CD4-positive, alpha-beta T cell (primary cell): ENCODE data around the gene ADAMTS3. TPM values are rescaled to one million over a fixed set of nuclear protein-coding genes. Genes with fewer than 3 reads are reported as not detected.

ENCODE experiments used
- ATAC-seq: fragments of 200-7000 bp; cut with Tn5 transposase; one replicate; pipeline ENCODE4 v1.10.0; 2022; ENCODE audit warnings: mild to moderate bottlenecking; ENCODE audit not compliant: poor library complexity
- CTCF ChIA-PET: fragments of 350-600 bp; sonication (Branson Sonifier 250); formaldehyde crosslinking; loops from one replicate; lab custom pipeline; 2021; ENCODE audit warnings: antibody characterized with exemption, inconsistent platforms; lab: Charles Lee
- POLR2A ChIA-PET: fragments of 350-600 bp; sonication (Branson Sonifier 250); formaldehyde crosslinking; loops from one replicate; lab custom pipeline; 2021; ENCODE audit warnings: antibody characterized with exemption, inconsistent platforms; lab: Charles Lee
- DNase-seq, 14 experiments: peaks; one replicate each; pipeline ENCODE4 v3.0.0-alpha.2; 2013 to 2020; ENCODE audit warnings: mixed read lengths in 2 of 14
- H3K27ac ChIP-seq, 2 donors: one replicate each; pipeline versions ENCODE4 v1.5.1 to v1.7.0; 2013; ENCODE audit warnings: low read length in 2 of 2, low read depth in 1 of 2, mild to moderate bottlenecking in 1 of 2
- H3K27me3 ChIP-seq, 2 experiments: 1 replicate in 1 of 2; 2 replicates in 1 of 2; pipeline versions ENCODE4 v1.6.1 to v1.7.0; 2013; ENCODE audit warnings: low read length in 2 of 2, control low read depth in 1 of 2, mild to moderate bottlenecking in 1 of 2, moderate library complexity in 1 of 2; ENCODE audit not compliant: insufficient read depth in 2 of 2, control insufficient read depth in 1 of 2
- H3K36me3 ChIP-seq: one replicate; pipeline ENCODE4 v1.6.1; 2013; ENCODE audit warnings: low read length, control low read depth; ENCODE audit not compliant: insufficient read depth
- H3K4me1 ChIP-seq: one replicate; pipeline ENCODE4 v1.6.1; 2013; ENCODE audit warnings: low read length, control low read depth; ENCODE audit not compliant: insufficient read depth
- H3K4me3 ChIP-seq: one replicate; pipeline ENCODE4 v1.5.1; 2013; ENCODE audit warnings: mild to moderate bottlenecking, low read length, moderate library complexity
- H3K9me3 ChIP-seq, 2 experiments: 1 replicate in 1 of 2; 2 replicates in 1 of 2; pipeline versions ENCODE4 v1.6.1 to v1.7.0; 2013; ENCODE audit warnings: low read length in 2 of 2, mild to moderate bottlenecking in 2 of 2, control low read depth in 1 of 2, moderate library complexity in 1 of 2; ENCODE audit not compliant: control insufficient read depth in 1 of 2, insufficient read depth in 1 of 2
- H3K27ac Mint-ChIP-seq: one replicate; pipeline ENCODE4 v1.8.0; 2020; ENCODE audit warnings: mixed read lengths
- H3K27me3 Mint-ChIP-seq: one replicate; pipeline ENCODE4 v1.8.0; 2021; ENCODE audit warnings: mixed read lengths
- H3K36me3 Mint-ChIP-seq: one replicate; pipeline ENCODE4 v1.8.0; 2021; ENCODE audit warnings: low read depth, mixed read lengths
- H3K4me1 Mint-ChIP-seq: one replicate; pipeline ENCODE4 v1.8.0; 2021; ENCODE audit warnings: low read depth, mixed read lengths
- H3K4me3 Mint-ChIP-seq: one replicate; pipeline ENCODE4 v1.8.0; 2020; ENCODE audit warnings: mild to moderate bottlenecking, mixed read lengths
- H3K9me3 Mint-ChIP-seq: one replicate; pipeline ENCODE4 v1.8.0; 2020; ENCODE audit warnings: mixed read lengths
- CTCF ChIP-seq: fragments of 200-600 bp; IDR thresholded peaks from one replicate; pipeline ENCODE4 v1.8.0; 2022; ENCODE audit warnings: antibody characterized with exemption, mild to moderate bottlenecking
- intact Hi-C, 2 experiments: fragments of 100-400 bp; cut with DNase I in 1 of 2; cut with micrococcal nuclease in 1 of 2; formaldehyde crosslinking; loops; one replicate each; pipeline versions ENCODE4 v1.15.1 to v1.9.0; 2023 to 2025; cut with DNase I, micrococcal nuclease
- total RNA-seq, 174 experiments: library from RNA in 2 of 174; stranded (reverse) in 2 of 174; gene quantifications; one replicate each; pipeline ENCODE4 v1.2.3 and lab custom pipeline; 2021 to 2026

ADAMTS3 gene
- total RNA-seq, 2 experiments from 2014 or later, result not detected

- no peaks in the 10 kb centered on the region for H3K4me1 Mint-ChIP-seq
- no peak overlapping the region for H3K27ac Mint-ChIP-seq
- H3K36me3 ChIP-seq, result no peaks in the 10 kb centered on the region
- intact Hi-C loops, result no loop called here
- H3K4me1 ChIP-seq, result no peaks in the 10 kb centered on the region
- no peak overlapping the region for H3K27ac ChIP-seq
- no peak overlapping the region for H3K4me3 Mint-ChIP-seq
- H3K9me3 Mint-ChIP-seq, result peaks cover 8% of the 10 kb centered on the region
- no peak for DNase-seq
- no peak for TF ChIP-seq CTCF
- H3K4me3 ChIP-seq, result no peak overlapping the region
- peaks cover 4% of the 10 kb centered on the region for H3K27me3 Mint-ChIP-seq
- POLR2A ChIA-PET, result no interaction called here
- H3K9me3 ChIP-seq, result peaks cover 0 to 3% of the 10 kb centered on the region in 2 experiments
- CTCF ChIA-PET, result no interaction called here
- no peaks in the 10 kb centered on the region for H3K27me3 ChIP-seq
- H3K36me3 Mint-ChIP-seq, result no peaks in the 10 kb centered on the region
- ATAC-seq, result no peak
These were observed 294.8 kb downstream of the ADAMTS3 start for GRCh38 chr4:72274251-72274650.

GRCh38 chr4:72255269-72255668 is 313.8 kb downstream of the ADAMTS3 start:
- DNase-seq (no peak), ATAC-seq (no peak)
- Mint-ChIP-seq H3K4me1 (no peaks in the 10 kb centered on the region), H3K27ac (no peak overlapping the region), H3K4me3 (no peak overlapping the region), H3K9me3 (no peaks in the 10 kb centered on the region), H3K36me3 (no peaks in the 10 kb centered on the region), H3K27me3 (no peaks in the 10 kb centered on the region)
- ChIA-PET CTCF (interaction anchor here (0.9 kb wide), 1 partner anchor 24 kb away, joined by 3 read pairs; no protein-coding TSS in a partner anchor), POLR2A (no interaction called here)
- Histone ChIP-seq H3K27me3 (no peaks in the 10 kb centered on the region), H3K9me3 (peaks cover 0 to 4% of the 10 kb centered on the region in 2 experiments), H3K36me3 (no peaks in the 10 kb centered on the region), H3K4me3 (no peak overlapping the region), H3K4me1 (no peaks in the 10 kb centered on the region), H3K27ac (no peak overlapping the region)
- no peak for TF ChIP-seq CTCF
- intact Hi-C loops, result no loop called here

GRCh38 chr4:72243641-72244040 is 325.4 kb downstream of the ADAMTS3 start:
- intact Hi-C loops, result no loop called here
- TF ChIP-seq CTCF, result no peak
- Mint-ChIP-seq H3K4me3 (no peak overlapping the region), H3K36me3 (no peaks in the 10 kb centered on the region), H3K27ac (no peak overlapping the region), H3K9me3 (no peaks in the 10 kb centered on the region), H3K4me1 (no peaks in the 10 kb centered on the region), H3K27me3 (no peaks in the 10 kb centered on the region)
- no peak for ATAC-seq
- Histone ChIP-seq H3K27me3 (peaks cover 0 to 3% of the 10 kb centered on the region in 2 experiments), H3K4me1 (no peaks in the 10 kb centered on the region), H3K27ac (no peak overlapping the region), H3K9me3 (no peaks in the 10 kb centered on the region), H3K36me3 (no peaks in the 10 kb centered on the region), H3K4me3 (no peak overlapping the region)
- ChIA-PET CTCF (interaction anchor here (0.6 kb wide), 1 partner anchor 1075 kb away, joined by 3 read pairs; no protein-coding TSS in a partner anchor), POLR2A (no interaction called here)
- DNase-seq, result no peak
